K562 (cell line): ENCODE data around the gene TMEM135. TPM values are rescaled to one million over a fixed set of nuclear protein-coding genes. Genes with fewer than 3 reads are reported as not detected.

Experiments used
- ARID1B ChIP-seq: fragments of 450-650 bp; IDR thresholded peaks from 2 replicates; pipeline ENCODE4 v1.6.1; 2016; ENCODE audit warnings: antibody characterized with exemption, mild to moderate bottlenecking, inconsistent platforms
- ARID3A ChIP-seq: IDR thresholded peaks from 2 replicates; pipeline ENCODE4 v1.6.1; 2012; ENCODE audit warnings: low read depth, low read length, improper control_type of control experiment, borderline replicate concordance
- ATF7 ChIP-seq: fragments of 450-650 bp; IDR thresholded peaks from 2 replicates; pipeline ENCODE4 v1.7.1; 2014; ENCODE audit warnings: mild to moderate bottlenecking, moderate library complexity
- CLOCK ChIP-seq: fragments of 250-450 bp; sonication (Bioruptor Pico); IDR thresholded peaks from 2 replicates; pipeline ENCODE4 v1.4.0; 2020; ENCODE audit warnings: mild to moderate bottlenecking, moderate library complexity, borderline replicate concordance
- ELF1 ChIP-seq: fragments of 200-800 bp; sonication (Bioruptor generic); IDR thresholded peaks from 2 replicates; pipeline ENCODE4 v1.6.1; 2016; ENCODE audit warnings: missing genetic modification characterization, missing compliant biosample characterization
- ELF4 ChIP-seq: fragments of 450-650 bp; formaldehyde crosslinking; IDR thresholded peaks from 2 replicates; pipeline ENCODE4 v1.4.0; 2022; ENCODE audit warnings: missing genetic modification characterization
- FOXJ3 ChIP-seq: sonication (generic); formaldehyde crosslinking; IDR thresholded peaks from 2 replicates; pipeline ENCODE4 v1.4.0; 2020; ENCODE audit warnings: mild to moderate bottlenecking, missing genetic modification reagents
- FOXK2 ChIP-seq, 2 experiments: fragments of 450-650 bp; IDR thresholded peaks in 1 of 2; conservative IDR thresholded peaks in 1 of 2; 2 replicates each; pipeline ENCODE4 v1.6.1; 2016; ENCODE audit warnings: low read depth in 2 of 2, mild to moderate bottlenecking in 1 of 2
- GABPB1 ChIP-seq: sonication (generic); formaldehyde crosslinking; IDR thresholded peaks from 2 replicates; pipeline ENCODE4 v1.8.0; 2022; ENCODE audit warnings: mild to moderate bottlenecking, missing genetic modification reagents
- KHSRP ChIP-seq: fragments of 450-650 bp; IDR thresholded peaks from 2 replicates; pipeline ENCODE4 v1.6.1; 2017
- MEIS2 ChIP-seq: fragments of 450-650 bp; IDR thresholded peaks from 2 replicates; pipeline ENCODE4 v1.6.1; 2014; ENCODE audit warnings: mild to moderate bottlenecking; ENCODE audit not compliant: partially characterized antibody
- MLLT1 ChIP-seq, 2 experiments: fragments of 450-650 bp; IDR thresholded peaks; 2 replicates each; pipeline ENCODE4 v1.6.1; 2016
- MNT ChIP-seq, 2 experiments: fragments of 450-650 bp; conservative IDR thresholded peaks; 2 replicates each; pipeline ENCODE4 v1.6.1; 2017; ENCODE audit warnings: mild to moderate bottlenecking in 2 of 2, moderate library complexity in 2 of 2
- PHF21A ChIP-seq: fragments of 450-650 bp; IDR thresholded peaks from 2 replicates; pipeline ENCODE4 v1.6.1; 2017; ENCODE audit warnings: low read depth, borderline replicate concordance
- SMARCB1 ChIP-seq: IDR thresholded peaks from 2 replicates; pipeline ENCODE4 v1.6.1; 2011; ENCODE audit warnings: improper control_type of control experiment, low read depth; ENCODE audit not compliant: insufficient read length
- SP2 ChIP-seq: IDR thresholded peaks from 2 replicates; pipeline ENCODE4 v1.6.1; 2011; ENCODE audit warnings: mild to moderate bottlenecking, low read depth, low read length, moderate library complexity; ENCODE audit not compliant: poor library complexity, severe bottlenecking; ENCODE audit errors: extremely low read depth
- SPI1 ChIP-seq: IDR thresholded peaks from 2 replicates; pipeline ENCODE4 v1.6.1; 2011; ENCODE audit warnings: low read depth, low read length, control low read depth, borderline replicate concordance
- ZNF212 ChIP-seq: fragments of 450-650 bp; formaldehyde crosslinking; IDR thresholded peaks from 2 replicates; pipeline ENCODE4 v1.4.0; 2020; ENCODE audit warnings: mild to moderate bottlenecking
- ZNF449 ChIP-seq: fragments of 250-450 bp; sonication (Bioruptor Pico); IDR thresholded peaks from 2 replicates; pipeline ENCODE4 v1.8.0; 2022; ENCODE audit warnings: moderate library complexity, mild to moderate bottlenecking, inconsistent platforms
- ZNF77 ChIP-seq: fragments of 250-450 bp; sonication (Bioruptor Pico); IDR thresholded peaks from 2 replicates; pipeline ENCODE4 v1.5.0; 2020
- polyA plus RNA-seq, 8 experiments: library from polyadenylated mRNA; depleted of rRNA in 4 of 8; stranded (reverse) in 5 of 8; unstranded in 3 of 8; fragments of >200 nt; fragmentation: Nextera tagmentation in 2 of 8; fragmentation: Illumina TruSeq in 1 of 8; extraction: Ambion mirVana in 2 of 8; extraction: Trizol in 1 of 8; gene quantifications; 2 replicates each; pipeline versions ENCODE4 v1.2.1 to v1.2.3, GENCODE V29; 2011 to 2014; ENCODE audit warnings: inconsistent platforms in 1 of 8, missing spikeins in 1 of 8
- total RNA-seq, 7 experiments: library from RNA; depleted of rRNA in 6 of 7; stranded (reverse); fragments of >200 nt in 6 of 7; fragmentation: Illumina TruSeq in 2 of 7; extraction: Trizol in 2 of 7; gene quantifications; 2 replicates each; pipeline versions ENCODE4 v1.2.1 to v1.2.3, GENCODE V29; 2011 to 2021; ENCODE audit warnings: low replicate concordance in 1 of 7

TMEM135 gene
- total and polyA plus RNA-seq, 9 of the 15 experiments (the other 6 are each of a cell fraction or from before 2014, with no cell fraction given), result 17.3 to 53.6 (median 24.9) TPM

GRCh38 chr11:87097582-87097981, 59.8 kb downstream of the TMEM135 start (continued):
- TF ChIP-seq PHF21A, result no peak
- TF ChIP-seq ARID1B, result peak; percentile 39; the same call in 1 of the 2 replicates
- TF ChIP-seq SP2, result no peak
- peak; percentile 56 for TF ChIP-seq MEIS2
- no peak for TF ChIP-seq MLLT1 (IDR thresholded peaks at IDR 0.05)
- no peak for TF ChIP-seq SMARCB1
- TF ChIP-seq MNT (conservative IDR thresholded peaks at IDR 0.05), result peak in 1 of 2 experiments; percentile 41; a peak in 1 of 4 replicates
- TF ChIP-seq SPI1, result peak; percentile 41; the same call in 1 of the 2 replicates
- no peak for TF ChIP-seq FOXJ3 (CRISPR knock-in tag)
- TF ChIP-seq ZNF77 (CRISPR knock-in tag), result no peak
- TF ChIP-seq ELF4 (CRISPR knock-in tag), result 0 out of 2 replicates have a peak, but pooled peaks have one; percentile 48
- TF ChIP-seq ZNF212 (CRISPR knock-in tag), result no peak
- 0 out of 2 replicates have a peak, but pooled peaks have one; percentile 21 for TF ChIP-seq ELF1 (tag)
- TF ChIP-seq ARID3A, result peak; percentile 76; the same call in 1 of the 2 replicates
- TF ChIP-seq FOXK2 (conservative IDR thresholded peaks at IDR 0.05 in 1 of 2, IDR thresholded peaks at IDR 0.05 in 1 of 2; ENCODE audit: low read depth in 2 of 2), result peak; percentile 47 to 56; a peak in 2 of 4 replicates
- TF ChIP-seq ATF7, result peak; percentile 40; the same call in 1 of the 2 replicates
- no peak for TF ChIP-seq CLOCK (CRISPR knock-in tag)
- TF ChIP-seq ZNF449 (CRISPR knock-in tag), result no peak
- TF ChIP-seq KHSRP, result no peak
- 0 out of 2 replicates have a peak, but pooled peaks have one; percentile 13 for TF ChIP-seq GABPB1 (CRISPR knock-in tag)
